NCI-H146 (cell line): Measurements from ENCODE around the gene MYO18B.
"Not testable (repeated sequence)": the region's sequence is repeated elsewhere in the genome, so short reads cannot be mapped to it uniquely, and the experiment has no call there.

ENCODE experiments used
- DNase-seq: peaks from one replicate; lab custom pipeline; 2025; lab: John Stamatoyannopoulos, UW

Gene MYO18B

DNA sequence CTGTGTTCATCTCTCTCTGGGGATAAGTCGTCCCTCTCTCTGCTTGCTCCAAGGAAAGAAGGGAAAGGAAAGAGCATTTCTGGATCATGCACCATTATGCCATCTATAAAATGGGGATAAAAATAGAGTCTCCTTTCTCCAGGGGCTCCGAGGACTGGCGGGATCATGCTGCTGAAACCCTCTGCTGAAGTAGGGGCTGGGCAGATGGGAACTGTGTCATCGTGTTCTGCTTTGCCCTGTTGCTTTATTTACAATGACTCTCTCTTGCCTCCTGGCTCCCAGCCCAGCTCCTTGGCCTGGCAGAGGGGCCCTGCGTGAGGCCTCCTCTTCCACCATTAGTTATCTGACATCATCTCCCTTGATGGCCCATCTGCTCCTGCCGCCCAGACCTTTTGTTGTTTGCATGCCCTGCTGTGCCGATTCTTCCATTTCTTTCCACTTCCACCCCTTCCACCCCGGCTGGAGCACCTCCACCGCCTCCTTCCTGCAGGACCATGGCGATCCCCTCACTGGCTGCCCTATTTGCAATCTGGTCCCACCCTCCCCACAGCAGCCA is 200.9 kb downstream of the MYO18B start:
- DNase-seq: peak; percentile 95

DNA sequence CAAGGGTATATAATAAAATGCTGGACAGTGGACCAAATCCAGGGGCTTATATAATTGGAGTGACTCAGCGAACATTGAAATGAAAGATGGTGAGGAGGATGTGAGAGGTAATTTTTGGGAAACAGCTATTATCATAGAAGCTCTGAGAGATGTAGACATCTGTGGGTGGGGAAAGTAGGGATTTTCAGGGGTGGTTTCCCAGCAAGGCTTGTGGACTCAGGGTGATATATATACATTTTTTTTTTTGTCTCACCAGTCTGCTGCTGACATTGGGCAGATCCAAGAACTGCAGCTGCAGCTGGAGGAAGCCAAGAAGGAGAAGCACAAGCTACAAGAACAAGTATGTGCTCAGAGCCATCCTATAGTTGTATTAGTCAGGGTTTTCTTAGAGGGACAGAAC is 208.1 kb downstream of the MYO18B start:
- no peak for DNase-seq

DNA sequence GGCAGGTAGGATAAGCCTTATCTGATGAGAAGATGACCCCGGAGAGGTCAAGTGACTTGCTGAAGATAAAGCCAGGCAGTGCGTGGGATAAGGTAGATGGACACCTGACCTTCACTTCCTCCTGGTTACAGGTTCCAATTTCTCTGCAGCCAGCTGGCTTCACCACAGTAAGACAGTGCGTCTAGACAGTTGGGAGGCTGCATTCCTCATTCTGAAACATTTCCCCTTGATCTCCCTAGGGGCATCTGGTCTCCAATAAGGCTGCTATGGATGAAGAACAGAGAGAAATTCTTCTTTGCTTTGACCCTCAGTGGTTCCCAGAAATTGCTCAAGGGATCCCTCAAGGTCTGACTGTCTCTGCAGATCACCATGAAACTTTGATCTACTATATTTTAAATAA is 211.3 kb downstream of the MYO18B start:
- no peak for DNase-seq

DNA sequence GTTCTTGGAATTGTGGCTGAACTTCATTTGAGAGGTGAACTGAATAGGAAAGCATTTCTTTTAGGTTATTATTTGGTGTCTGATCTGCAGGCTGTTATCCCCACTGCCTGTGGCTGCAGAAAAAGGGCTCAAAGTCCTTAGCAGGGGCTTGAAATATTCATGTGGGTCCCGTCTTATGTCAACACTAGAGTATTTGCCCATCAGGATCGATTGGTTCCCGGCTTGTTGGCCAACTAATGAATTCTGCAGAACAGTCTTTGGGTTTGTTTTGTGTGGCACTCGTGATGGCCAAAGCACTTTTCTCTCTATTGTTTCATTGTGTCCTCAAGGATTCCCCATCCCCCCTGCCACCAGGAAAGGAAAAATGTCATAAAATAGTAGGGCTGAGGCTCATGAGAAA is 211.9 kb downstream of the MYO18B start:
- DNase-seq: peak; percentile 75

DNA sequence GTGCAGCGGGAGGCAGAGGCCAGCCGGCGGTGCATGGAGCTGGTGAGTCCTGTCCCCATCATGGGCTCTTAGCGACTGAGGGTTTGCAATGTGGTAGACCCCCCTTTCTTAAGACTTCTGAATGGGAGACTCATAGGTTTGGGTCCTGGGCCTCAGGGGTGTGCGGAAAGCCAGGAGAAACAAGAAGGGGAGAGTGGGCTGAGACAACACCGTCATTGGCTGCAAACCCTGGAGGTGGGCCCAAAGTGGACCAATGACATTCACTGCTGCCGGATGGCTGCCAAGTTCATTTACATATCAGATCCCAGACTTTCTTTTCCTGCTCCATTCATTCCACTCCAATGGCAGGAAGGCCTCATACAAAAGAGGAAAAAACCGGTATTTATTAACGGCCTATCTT is 213.3 kb downstream of the MYO18B start:
- no peak for DNase-seq

DNA sequence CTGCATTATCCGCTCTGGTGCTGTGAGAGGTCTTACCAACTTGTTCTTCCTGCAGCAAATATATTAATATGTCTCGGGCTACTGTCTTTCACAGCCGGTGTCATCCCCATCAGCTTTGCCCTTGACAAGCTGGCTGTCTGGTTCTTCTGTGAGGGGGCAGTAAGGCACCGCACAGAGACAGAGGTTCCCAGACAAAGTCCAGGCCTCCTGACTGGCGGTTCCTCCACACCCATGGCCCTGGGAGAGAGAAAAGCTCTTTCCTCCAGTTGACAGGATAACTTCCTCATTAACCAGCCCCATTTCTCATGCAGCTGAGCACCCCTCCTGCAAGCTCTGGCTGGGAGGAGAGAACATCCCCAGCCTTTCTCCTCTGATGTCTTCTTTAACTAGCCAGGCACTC is 214.8 kb downstream of the MYO18B start:
- no peak for DNase-seq

DNA sequence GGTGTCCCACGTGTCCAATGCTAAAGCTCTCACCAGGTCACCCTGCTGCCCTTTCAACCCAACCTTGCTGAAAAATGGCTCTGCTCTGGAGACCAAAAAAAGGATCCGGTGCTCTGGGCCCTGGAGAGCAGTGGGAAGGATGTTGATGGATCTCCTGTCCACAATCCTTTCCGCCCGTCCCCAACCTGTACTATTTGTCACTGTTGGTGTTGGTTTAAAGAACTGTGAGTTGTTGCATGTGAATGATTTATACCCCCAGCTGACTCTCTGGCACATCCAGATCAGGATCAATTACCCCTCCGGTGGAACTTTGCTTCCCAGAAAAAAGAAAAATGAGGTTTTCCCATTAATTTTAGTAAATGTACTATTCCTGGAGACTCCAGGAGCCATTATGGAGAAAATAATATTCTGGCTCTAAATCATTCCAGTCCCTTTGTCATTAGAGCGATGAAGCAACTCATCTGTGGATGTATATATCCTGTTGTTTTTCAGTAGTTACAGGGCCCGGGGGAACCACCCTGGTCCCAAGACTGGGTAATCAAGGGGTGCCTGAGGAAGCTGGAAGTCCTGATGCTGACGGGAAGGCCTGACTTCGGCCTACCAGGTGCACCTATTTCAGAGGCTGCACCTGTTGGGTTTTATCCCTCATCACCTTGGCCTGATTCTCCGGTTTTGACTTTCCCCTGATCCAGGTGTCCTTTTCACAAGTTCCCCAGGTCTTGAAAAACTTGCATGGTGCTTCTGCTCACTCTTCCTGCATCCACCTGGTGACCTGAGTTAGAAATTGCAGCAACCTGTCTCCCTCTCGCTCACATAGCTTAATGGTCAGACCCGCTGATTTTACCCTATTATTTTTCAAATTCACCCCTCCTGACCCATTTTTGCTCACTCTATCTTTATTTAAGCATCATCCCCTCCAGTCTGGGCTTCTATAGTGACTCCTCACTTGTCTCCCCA is 218.1 kb downstream of the MYO18B start:
- DNase-seq: no peak

DNA sequence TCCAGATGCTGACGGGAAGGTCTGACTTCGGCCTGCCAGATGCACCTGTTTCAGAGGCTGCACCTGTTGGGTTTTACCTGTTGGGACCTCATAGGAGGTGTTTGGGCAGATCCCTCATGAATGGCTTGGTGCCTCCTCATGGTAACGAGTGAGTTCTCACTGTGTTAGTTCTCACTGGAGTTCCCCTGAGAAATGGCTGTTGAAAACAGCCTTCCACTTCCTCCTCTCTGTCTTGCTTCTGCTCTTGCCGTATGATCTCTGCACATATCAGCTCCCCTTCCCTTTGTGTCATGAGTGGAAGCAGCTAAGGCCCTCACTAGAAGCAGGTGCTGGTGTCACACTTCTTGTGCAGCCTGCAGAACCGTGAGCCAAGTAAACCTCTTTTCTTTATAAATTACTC is 219.7 kb downstream of the MYO18B start:
- DNase-seq: no peak

DNA sequence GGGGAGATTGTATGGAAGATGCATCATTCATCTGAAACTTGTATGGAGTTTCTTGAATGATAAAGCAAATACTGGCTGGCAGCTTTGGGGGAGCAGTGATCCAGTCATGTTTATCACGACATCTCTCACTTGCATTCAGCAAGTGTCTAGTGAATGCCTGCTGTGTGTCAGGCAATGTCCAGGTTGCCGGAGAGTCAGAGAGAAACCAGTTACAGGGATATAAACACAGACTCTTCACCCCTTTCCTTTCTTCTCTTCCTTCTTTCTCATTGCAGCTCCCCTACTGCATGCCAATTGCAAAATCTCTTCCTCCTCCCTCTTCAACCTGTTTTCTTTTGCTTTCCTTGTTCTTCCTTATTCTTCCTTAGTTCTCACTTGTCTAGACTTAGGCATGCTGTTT is 220.7 kb downstream of the MYO18B start:
- DNase-seq: no peak

DNA sequence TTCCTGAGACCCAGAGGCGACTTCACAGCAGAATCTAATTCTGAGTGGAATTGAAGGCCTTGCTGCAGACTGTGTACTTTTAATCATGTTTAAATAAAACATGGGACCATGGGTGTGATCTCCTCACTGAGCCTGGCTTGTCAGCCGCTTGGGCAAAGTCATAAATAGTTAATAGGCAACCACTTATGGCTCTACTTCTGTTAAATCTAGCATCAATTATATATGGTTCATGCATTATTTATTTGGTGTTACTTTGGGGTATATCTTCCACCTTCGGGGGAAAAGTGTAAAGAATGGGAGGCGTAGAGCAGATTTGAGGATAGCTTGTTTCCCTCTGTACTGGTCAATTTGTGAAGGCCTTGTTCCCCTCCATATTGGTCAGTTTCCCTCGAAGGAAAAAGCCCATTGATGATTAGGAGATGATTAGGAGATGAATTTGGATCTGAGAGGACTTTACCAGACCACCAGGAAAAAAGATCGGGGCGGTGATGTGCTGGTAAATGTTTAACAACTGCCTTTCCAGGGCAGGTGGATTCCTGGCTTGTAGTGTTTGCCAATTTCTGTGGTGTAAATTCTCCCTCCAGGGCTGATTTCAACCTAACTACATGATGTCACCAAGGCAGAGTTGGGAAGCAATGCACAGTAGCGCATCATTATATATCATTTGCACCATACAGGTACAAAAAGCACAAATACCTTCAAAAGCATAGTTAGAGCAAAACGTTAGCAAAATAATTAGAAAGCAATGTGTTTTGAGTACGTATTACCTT is 223.2 kb downstream of the MYO18B start:
- no peak for DNase-seq

DNA sequence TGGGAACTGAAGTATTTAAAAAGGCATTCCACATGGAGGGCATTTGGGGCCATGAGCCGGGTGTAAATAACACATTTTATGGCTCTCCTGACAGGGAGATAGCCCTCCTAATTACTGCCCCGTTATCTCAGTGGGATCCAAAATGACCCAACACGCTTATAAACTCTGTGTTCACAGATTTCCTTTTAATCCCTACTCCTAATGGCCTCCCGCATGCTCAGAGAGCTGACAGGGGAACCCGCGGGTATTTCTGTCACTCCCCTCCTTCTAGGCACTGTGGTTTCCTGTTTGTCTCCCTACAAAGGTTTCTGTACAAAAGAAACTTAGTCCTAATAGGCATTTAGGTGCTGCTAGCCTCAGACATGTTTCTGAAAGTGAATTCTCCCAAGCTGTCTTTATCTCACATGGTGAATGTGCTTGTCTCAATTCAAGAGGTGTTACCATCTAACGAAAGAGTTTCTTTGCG is 224.5 kb downstream of the MYO18B start:
- DNase-seq: peak; percentile 43

DNA sequence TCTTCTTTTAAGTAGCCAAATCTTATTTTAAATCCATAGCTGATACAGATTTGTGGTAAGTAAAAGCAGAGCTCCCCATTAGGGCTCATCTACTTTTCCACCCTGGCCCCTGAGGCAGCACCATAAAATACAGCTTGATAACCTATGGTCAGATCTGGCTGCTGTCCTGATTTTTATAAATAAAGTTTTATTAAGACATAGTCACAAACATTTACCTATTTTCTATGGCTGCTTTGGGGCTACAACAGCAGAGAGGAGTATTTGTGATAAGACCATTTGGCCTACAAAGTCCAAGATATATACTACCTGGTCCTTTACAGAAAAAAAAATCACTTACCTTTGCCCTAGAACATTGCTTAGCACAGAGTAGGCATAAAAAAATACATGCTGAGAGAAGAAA is 227.3 kb downstream of the MYO18B start:
- DNase-seq: no peak

DNA sequence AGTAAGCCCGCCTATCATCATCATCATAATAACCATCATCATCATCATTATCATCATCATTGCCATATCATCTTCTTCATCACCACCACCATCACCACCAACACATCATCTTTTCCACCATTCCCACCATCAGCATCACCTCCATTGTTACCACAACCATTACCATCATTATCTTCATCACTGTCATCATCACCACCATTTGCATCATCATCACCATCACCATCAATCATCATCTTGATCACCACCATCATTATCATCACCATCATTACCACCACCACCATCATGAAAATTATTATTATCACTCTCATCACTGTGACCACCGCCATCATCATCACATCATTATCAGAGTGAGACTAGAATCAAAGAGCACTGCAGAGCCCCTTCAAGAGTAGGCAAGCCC is 227.9 kb downstream of the MYO18B start:
- DNase-seq: no peak

DNA sequence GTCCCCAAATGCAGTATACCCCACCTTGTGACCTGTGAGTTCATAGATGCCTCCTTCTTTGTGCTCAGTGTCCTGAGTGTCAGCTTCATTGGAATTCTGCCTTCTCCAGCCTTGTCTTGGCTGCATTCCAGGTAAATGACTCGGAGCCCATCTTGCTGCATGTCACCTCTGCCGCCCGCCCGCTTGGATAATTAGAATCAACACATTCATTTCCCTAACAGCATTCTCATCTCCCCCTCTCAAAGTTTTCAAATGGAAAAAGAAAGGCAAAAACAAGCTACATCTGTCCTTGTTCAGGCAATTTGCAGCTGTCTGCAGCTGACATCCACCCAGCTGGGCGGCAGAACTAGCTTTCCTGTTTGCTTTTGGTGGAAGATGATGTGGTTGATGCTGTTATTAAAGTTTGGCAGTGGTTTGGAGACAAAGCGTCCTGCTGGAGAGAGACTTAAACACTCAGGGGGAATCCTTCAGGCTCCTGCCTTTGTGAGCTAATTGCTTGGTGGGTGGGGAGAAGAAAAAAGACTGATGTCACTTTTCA is 228.5 kb downstream of the MYO18B start:
- DNase-seq: peak; percentile 68

DNA sequence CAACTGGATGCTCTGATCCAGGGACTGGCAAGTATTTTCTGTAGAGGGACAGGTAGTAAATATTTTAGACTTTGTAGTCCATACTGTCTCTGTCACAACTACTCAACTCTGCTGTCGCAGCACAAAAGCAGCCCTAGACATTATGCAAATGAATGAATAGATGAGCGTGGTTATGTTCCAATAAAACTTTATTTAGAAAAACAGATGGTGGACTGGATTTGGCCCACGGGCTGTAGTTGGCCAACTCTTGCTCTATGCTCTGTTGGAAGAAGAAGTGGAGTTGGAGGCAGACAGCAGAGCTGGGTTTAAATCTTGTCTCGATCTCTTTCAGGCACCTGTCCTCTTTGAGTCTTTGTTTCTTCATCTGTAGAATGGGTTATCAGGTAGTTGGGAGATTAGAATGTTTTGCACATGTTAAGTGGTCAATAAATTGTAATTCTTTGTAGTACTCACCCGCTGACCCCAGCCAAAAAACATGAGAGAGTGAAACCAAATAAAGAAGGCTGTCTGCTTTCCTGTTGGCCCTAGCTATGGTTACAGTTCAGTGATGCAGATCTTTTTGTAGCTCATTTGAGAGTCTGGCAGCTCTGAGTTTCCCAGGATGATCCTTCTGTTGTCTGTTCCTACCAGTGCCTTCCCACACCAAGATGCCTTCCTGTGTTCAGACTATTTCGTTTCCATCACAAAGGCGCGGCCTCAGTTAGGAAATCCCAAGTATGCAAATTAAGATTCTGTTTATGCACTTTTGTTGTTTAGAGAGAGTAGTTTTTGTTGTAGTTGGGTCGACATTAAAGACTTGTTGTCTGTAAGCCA is 229.2 kb downstream of the MYO18B start:
- DNase-seq: no peak

DNA sequence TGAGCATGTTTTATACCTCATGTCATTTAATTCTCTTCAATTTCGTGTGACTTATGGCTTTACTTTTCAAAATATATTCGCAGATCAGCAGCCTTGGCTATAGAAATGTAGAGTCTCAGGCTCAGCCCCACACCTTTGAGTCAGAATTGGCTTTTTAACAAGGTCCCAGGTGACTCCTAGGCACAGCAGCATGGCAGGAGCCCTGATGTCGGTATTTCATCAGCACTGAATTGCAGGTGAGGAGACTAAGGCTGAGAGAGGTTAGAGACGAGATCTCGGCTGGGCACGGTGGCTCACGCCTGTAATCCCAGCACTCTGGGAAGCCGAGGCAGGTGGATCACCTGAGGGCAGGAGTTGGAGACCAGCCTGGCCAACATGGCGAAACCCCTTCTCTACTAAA is 230.4 kb downstream of the MYO18B start:
- no peak for DNase-seq

DNA sequence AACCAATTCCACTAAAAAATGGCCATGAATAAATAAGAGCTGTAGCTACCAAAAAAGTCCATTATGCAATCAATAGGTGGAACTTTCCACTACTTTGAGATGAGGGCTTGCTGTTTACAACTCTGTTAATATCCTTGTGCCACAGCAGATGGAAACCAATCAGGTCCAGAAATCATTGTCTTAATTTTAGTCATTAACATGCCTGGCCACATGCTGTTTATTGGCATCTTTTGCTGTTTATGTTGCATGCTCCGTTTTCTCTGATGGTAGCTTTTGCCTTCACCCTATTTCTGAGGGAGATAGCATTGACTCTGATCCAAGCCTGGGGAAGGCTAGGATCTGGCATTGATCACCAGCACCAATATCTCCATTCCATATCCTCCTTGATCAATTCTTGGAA is 234.4 kb downstream of the MYO18B start:
- DNase-seq: no peak

DNA sequence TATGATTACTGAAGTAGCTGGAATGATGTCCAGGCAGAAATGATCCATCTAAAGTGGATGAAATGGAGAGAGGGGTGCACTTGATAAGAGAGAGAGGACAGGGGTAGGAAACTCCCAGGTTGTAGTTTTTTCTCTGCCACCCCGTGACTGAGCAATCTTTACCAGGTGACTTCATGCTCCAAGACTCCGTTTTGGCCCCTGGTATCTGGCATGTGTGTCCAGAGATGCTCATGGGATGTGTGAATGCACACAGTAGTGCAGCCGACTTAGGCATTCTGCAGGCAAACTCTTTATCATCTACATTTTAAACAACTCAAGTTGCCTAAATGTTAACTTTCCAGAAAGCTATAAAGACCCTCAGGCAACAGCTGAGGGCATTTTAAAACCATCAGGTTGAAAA is 238.0 kb downstream of the MYO18B start:
- no peak for DNase-seq

DNA sequence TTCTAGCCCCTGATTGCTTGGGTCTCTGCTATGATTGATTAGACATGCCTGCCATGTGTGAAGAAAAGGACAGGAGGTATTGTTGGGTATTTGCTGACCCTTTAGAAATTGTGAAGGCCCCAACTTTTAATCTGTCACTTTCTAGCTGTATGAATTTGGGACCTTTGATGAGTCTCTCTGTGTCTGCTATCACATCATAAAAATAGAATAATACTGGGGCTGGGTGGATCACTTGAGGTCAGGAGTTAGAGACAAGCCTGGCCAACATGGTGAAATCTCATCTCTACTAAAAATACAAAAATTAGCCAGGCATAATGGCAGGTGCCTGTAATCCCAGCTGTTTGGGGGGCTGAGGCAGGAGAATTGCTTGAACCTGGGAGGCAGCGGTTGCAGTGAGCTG is 242.9 kb downstream of the MYO18B start:
- not testable (repeated sequence) for DNase-seq

DNA sequence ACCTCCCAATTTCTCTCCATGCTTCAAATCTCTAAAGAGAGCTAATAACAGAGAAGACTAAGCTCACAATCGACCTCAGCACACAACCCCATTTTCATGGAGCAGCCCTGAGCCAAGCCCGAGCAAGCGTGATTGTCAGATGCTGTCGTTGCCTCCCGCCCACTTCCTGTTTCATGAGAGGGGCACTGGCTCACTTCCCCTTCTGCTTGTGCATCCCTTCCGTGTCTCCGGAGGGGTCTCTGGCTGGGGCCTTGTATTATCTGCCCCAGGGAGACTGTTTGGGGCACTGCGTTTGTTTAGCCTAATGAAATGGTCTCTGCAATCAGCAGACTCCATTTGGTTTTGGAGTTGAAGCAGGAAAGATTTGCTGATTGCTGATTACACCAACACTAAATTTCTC is 246.0 kb downstream of the MYO18B start:
- DNase-seq: no peak

DNA sequence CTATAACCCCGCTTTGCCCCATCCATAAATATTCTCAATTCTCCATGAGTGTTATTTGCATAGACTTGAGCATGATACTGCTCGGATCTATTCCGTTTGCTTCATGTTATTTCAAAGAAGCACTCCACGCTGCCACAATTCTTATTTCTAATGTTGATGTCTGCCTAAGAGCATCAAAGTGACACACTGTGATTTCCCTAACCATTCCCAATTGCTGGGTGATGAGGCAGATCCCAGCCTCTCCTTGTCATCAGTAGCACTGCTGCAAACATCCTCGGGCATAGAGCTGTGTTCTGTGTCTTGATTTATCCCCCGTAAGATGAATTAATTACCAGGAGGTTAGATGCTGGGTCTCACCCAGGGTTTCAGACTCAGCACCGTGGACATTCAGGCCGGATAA is 249.0 kb downstream of the MYO18B start:
- no peak for DNase-seq

DNA sequence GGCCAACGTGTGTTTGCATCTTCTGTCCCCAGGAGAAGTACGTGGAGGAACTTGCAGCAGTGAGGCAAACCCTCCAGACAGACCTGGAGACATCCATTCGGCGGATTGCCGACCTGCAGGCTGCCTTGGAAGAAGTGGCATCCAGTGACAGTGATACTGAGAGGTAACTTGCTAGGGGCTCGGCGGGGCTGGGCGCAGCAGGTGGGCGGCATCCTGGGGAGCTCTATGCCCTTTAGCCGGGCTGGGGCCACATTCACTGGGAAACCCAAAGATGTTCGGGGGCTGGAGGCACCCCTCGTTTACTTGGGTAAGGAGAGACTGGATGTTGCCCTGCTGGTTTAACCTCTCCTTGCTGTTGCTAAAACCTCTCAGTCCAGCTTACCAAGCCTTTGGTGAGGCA is 250.3 kb downstream of the MYO18B start:
- DNase-seq: no peak
